ENCODE measurements around the gene LPP.

Gene LPP

GRCh38 chr3:188268336-188268735, 114.4 kb downstream of the LPP start:
- peak overlapping the region; percentile 7 for H3K27ac ChIP-seq
- no peaks in the 10 kb centered on the region for H3K27me3 ChIP-seq (replicated peaks)
- no peak for DNase-seq
- TF ChIP-seq, protein P1, sequence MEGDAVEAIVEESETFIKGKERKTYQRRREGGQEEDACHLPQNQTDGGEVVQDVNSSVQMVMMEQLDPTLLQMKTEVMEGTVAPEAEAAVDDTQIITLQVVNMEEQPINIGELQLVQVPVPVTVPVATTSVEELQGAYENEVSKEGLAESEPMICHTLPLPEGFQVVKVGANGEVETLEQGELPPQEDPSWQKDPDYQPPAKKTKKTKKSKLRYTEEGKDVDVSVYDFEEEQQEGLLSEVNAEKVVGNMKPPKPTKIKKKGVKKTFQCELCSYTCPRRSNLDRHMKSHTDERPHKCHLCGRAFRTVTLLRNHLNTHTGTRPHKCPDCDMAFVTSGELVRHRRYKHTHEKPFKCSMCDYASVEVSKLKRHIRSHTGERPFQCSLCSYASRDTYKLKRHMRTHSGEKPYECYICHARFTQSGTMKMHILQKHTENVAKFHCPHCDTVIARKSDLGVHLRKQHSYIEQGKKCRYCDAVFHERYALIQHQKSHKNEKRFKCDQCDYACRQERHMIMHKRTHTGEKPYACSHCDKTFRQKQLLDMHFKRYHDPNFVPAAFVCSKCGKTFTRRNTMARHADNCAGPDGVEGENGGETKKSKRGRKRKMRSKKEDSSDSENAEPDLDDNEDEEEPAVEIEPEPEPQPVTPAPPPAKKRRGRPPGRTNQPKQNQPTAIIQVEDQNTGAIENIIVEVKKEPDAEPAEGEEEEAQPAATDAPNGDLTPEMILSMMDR (IDR thresholded peaks at IDR 0.05; ENCODE audit: low read depth, low read length, missing control alignments): no peak
- no peaks in the 10 kb centered on the region for H3K36me3 ChIP-seq (replicated peaks)
- no peak overlapping the region for H3K4me3 ChIP-seq (ENCODE audit: low read depth, low read length)
- in situ Hi-C loops (cut with HindIII; ENCODE audit: low pct_ligation_motif_present, low sequenced_read_pairs): no loop called here

DNA sequence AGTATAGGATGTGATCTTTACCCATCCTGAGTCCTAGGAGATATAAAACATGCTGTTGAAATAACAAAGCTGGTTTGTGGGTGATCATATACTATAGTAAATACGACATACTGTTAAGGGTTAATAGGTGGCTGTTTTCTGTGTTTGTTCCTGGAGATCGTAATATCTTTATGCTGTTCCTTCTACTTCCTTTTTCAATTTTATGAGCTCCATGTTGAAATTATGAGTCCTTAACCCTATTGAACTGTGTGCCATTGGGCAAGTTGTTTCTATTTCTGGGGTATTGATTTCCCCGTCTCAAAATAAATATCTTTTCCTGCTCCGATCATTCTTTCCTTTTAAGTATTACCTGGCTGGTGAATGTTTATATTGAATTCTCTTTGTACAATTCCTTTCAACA, 115.1 kb downstream of the LPP start:
- no peak overlapping the region for H3K4me3 ChIP-seq (ENCODE audit: low read depth, low read length)
- TF ChIP-seq, protein P1 (IDR thresholded peaks at IDR 0.05; ENCODE audit: low read depth, low read length, missing control alignments): no peak
- peak overlapping the region; percentile 93 for H3K27ac ChIP-seq
- in situ Hi-C loops (cut with HindIII; ENCODE audit: low pct_ligation_motif_present, low sequenced_read_pairs): no loop called here
- DNase-seq: no peak
- no peaks in the 10 kb centered on the region for H3K36me3 ChIP-seq (replicated peaks)
- no peaks in the 10 kb centered on the region for H3K27me3 ChIP-seq (replicated peaks)

DNA sequence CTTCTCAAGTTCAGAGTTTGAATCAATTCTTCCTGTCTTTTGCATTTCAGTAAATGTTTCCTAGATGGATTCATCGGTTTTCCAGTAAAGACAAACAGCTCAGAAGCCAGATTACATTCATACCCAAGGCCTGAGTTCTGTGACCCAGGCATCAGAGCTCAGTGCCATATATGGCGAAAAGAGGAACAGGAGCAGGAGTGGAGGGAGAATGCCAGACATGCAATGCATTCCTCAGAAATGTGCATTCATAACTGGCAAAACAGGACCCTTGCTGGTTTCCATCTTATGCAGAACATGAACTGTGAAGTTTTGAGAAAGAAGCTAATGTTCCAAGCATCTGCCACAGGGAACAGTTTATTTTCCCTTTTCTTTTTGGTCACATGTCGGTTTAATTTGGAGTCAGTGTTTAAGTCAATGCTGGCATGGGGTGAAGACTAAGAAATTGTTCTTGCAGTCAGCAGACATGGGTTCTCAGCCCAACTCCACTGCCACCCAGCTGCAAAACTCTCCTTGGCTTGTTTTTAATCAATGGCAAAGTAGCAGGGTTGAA, 116.5 kb downstream of the LPP start:
- Histone ChIP-seq H3K4me3 (ENCODE audit: low read depth, low read length) (no peak overlapping the region), H3K36me3 (replicated peaks) (no peaks in the 10 kb centered on the region), H3K27ac (peak overlapping the region; percentile 93), H3K27me3 (replicated peaks) (no peaks in the 10 kb centered on the region)
- DNase-seq: peak; percentile 93
- TF ChIP-seq, protein P1 (IDR thresholded peaks at IDR 0.05; ENCODE audit: low read depth, low read length, missing control alignments): no peak
- in situ Hi-C loops (cut with HindIII; ENCODE audit: low pct_ligation_motif_present, low sequenced_read_pairs): no loop called here

GRCh38 chr3:188271226-188271914, 117.4 kb downstream of the LPP start:
- TF ChIP-seq, protein P1 (IDR thresholded peaks at IDR 0.05; ENCODE audit: low read depth, low read length, missing control alignments): no peak
- in situ Hi-C loops (cut with HindIII; ENCODE audit: low pct_ligation_motif_present, low sequenced_read_pairs): no loop called here
- no peak overlapping the region for H3K4me3 ChIP-seq (ENCODE audit: low read depth, low read length)
- no peaks in the 10 kb centered on the region for H3K36me3 ChIP-seq (replicated peaks)
- DNase-seq: no peak
- no peaks in the 10 kb centered on the region for H3K27me3 ChIP-seq (replicated peaks)
- H3K27ac ChIP-seq: peak overlapping the region; percentile 93

GRCh38 chr3:188272481-188273372, 118.8 kb downstream of the LPP start:
- in situ Hi-C loops (cut with HindIII; ENCODE audit: low pct_ligation_motif_present, low sequenced_read_pairs): no loop called here
- TF ChIP-seq, protein P1 (IDR thresholded peaks at IDR 0.05; ENCODE audit: low read depth, low read length, missing control alignments): no peak
- Histone ChIP-seq H3K27me3 (replicated peaks) (no peaks in the 10 kb centered on the region), H3K4me3 (ENCODE audit: low read depth, low read length) (no peak overlapping the region), H3K27ac (peak overlapping the region; percentile 93), H3K36me3 (replicated peaks) (no peaks in the 10 kb centered on the region)
- DNase-seq: peak; percentile 84
